Right renal pelvis (tissue), 4 donors: ENCODE measurements around the gene ZNF653. TPM values are rescaled to one million over a fixed set of nuclear protein-coding genes. Genes with fewer than 3 reads are reported as not detected.

Experiments used
- DNase-seq, 4 donors: peaks; one replicate each; pipeline ENCODE4 v3.0.0-alpha.2; 2013; ENCODE audit warnings: low read depth in 4 of 4, low spot score in 3 of 4, missing footprints in 1 of 4
- polyA plus RNA-seq, 4 donors: library from polyadenylated mRNA; unstranded; fragments of 120-200 nt; gene quantifications; one replicate each; pipeline ENCODE4 v1.2.1, GENCODE V29; 2013; ENCODE audit not compliant: insufficient read length in 4 of 4

The ZNF653 gene
- 10 to 100 TPM in 2 of 4 donors, 1 to 10 TPM in 2; 9.1 to 11.1 (median 10.0) TPM for polyA plus RNA-seq

GRCh38 chr19:11505504-11506100, at the start of gene ZNF653:
ZNF653 (minus strand) TSS chr19:11505839; CDS start chr19:11505786, 53 bp downstream.
- DNase-seq: peak; percentile 92 to 96 (median 94)

- no peak for DNase-seq
These were observed 49.6 kb upstream of the ZNF653 start for GRCh38 chr19:11555246-11555645.

GRCh38 chr19:11554160-11554559, 48.5 kb upstream of the ZNF653 start:
- no peak for DNase-seq

GRCh38 chr19:11552666-11553372, 47.2 kb upstream of the ZNF653 start:
- DNase-seq: no peak

- DNase-seq: no peak
These were observed 46.1 kb upstream of the ZNF653 start for GRCh38 chr19:11551603-11552235.

- DNase-seq: no peak
These were observed 44.6 kb upstream of the ZNF653 start for GRCh38 chr19:11550265-11550664.

GRCh38 chr19:11549386-11549953, 43.8 kb upstream of the ZNF653 start:
- DNase-seq: no peak

- DNase-seq: no peak
These were observed 42.5 kb upstream of the ZNF653 start for GRCh38 chr19:11547929-11548700.

- DNase-seq: no peak
These were observed 35.6 kb upstream of the ZNF653 start for GRCh38 chr19:11541238-11541637.

GRCh38 chr19:11540645-11541044, 35.0 kb upstream of the ZNF653 start:
- DNase-seq: no peak

- no peak for DNase-seq
These were observed 34.1 kb upstream of the ZNF653 start for GRCh38 chr19:11539495-11540365.

GRCh38 chr19:11538232-11539036, 32.8 kb upstream of the ZNF653 start, which contains the start of gene CNN1:
CNN1 (plus strand) TSS chr19:11538851; CDS start chr19:11538928, 77 bp downstream.
- DNase-seq: no peak

- peak; percentile 63 to 75 (median 68) for DNase-seq
These were observed 30.4 kb upstream of the ZNF653 start for GRCh38 chr19:11535792-11536595.

GRCh38 chr19:11534948-11535347, 29.3 kb upstream of the ZNF653 start:
- no peak for DNase-seq

GRCh38 chr19:11534538-11534937, 28.9 kb upstream of the ZNF653 start:
- no peak for DNase-seq

- peak in 1 of 4 donors; percentile 33 for DNase-seq
These were observed 24.8 kb upstream of the ZNF653 start for GRCh38 chr19:11530432-11530831.

GRCh38 chr19:11528551-11529341, 23.1 kb upstream of the ZNF653 start, which contains the start of gene ECSIT:
ECSIT (minus strand) TSS chr19:11529134; CDS start chr19:11519170, 9,964 bp downstream.
- peak; percentile 90 to 96 (median 94) for DNase-seq
